HG02840 (cell line): ENCODE data around the gene NUFIP1.
"Not testable (repeated sequence)": the region's sequence is repeated elsewhere in the genome, so short reads cannot be mapped to it uniquely, and the experiment has no call there.

Experiments used
- ATAC-seq: cut with Tn5 transposase; IDR thresholded peaks from one replicate; pipeline ENCODE4 v1.9.1; 2021; ENCODE audit warnings: mild to moderate bottlenecking, moderate library complexity, moderate number of reproducible peaks; ENCODE audit not compliant: unreplicated experiment, low FRiP score

Gene NUFIP1

DNA sequence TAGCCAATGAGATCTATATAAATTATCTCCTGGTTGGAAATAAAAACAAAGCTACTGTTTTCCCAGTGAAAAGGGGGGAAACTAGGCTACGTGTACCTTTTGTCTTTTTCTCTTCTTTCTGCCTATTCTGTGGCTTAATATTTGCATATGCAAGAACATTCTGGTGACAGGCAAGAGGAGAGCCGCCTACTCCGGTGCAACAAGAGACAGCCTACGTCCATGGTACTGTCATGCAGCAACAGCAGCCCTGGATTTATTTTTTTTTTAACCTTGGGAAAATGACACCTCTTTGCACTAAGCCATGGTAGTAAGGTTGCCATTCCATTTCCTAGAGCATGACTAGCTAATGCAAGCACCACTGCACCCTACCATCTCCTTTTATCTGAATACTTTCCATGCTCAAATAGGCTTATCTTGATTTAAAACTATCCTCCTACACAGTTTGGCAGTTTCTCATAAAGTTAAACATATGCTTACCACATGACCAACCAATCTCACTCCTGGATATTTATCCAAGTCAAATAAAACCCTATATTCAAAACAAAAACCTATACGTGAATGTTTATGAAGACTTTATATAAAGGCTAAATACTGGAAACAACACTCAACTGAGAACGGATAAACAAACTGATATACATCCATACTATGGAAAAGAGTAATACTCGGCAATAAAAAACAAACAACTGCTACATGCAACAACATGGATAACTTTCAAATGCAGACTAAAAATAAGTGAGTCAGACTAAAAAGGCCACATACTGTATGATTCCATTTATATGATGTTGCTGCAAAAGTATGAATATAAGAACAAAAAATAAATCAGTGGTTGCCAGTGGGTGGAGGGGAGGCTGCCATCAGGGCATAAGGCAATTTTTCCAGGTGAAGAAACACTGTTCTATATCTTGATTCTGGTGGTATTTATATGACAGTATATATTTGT, 17.3 kb downstream of the NUFIP1 start:
- no peak for ATAC-seq

DNA sequence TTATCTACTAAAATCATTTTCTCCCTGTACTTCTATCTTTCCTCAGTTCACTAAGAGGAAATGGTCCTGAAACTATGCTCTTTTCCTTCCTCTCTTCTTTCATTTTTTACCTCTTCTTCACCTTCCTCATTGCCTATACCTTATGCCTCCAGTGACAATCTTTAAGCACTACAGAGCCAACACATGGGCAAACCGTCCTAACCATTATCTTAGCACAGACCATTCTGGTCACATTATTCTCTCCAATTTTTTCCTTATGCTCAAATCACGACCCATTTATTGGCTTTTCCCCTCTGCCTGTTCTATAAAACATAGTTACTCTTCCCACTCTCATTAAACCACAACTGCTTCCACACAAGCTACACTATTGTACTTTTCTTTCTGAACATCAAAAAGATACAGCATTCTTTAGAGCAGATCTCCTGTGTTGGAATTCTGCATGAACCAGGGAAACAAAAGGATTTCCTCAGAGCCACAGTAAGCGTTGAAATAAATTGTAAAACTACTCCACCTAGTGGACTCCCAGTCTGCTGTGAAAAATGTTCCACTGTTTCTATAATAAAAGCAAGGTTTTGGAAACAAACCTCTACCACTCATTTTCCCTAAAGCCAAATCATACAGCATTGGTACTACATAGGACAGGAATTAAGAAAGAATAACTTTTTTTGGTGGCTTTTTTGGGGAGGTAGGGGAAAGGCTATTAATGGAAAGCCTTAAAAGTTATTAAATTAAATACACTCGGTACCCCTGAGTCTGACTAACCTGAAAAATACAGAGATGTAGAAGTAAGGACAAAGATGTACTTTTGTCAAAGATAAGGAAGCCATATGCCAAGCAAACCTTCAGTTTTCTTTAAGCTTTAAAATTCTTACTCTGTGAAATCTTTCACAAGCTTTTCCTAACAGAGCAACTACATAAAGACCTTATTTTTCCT, 19.5 kb downstream of the NUFIP1 start:
- no peak for ATAC-seq

DNA sequence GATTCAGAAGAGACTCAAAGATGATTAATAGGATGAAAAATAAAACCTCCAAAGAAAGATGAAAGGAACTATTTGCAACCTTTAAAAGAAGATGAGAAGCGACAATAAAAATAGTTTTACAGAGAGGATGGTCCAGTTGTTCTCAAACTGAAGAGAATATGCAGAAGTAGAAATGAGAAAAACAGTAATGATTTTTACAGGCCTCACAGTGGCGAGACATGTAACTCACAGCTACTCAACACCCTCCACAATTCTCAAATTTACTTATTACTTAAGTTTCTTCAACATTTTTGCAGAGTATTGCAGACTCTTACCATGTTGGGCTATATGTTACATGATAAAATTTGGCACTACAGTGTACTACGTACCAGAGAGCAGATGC, 20.8 kb downstream of the NUFIP1 start:
- ATAC-seq, result no peak

DNA sequence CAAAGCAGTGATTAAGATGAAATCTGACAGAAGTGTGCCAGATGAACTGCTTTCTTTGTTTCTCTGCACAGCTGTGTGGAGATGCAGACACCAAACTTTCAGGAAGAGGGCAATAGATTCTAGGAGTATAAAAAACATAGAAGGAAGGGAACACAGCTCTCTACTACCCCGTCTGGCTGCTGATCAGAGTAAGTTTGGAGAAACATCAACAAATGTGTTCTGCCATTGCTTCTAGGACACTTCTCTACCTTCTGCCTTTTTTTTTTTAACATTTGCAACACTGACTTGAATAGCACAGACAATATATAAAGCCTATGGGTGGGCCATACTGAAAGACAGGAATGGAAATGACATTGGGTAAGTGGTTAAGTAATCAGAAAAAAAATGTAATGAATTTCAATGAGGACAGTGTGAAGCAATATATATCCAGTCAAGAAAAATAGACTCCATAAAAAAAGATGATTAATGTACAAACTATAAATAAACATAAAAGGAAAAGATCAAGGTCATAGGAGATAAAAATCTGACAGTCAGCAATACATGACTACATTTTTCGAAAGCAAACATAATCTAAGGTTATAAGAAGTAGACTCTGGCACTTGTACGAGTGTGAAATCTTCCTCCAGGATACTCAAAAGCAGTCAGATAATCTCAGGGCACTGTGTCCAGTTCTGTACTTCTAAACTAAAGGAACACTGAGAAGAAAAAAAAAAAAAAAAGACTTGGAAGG, 21.4 kb downstream of the NUFIP1 start:
- no peak for ATAC-seq

DNA sequence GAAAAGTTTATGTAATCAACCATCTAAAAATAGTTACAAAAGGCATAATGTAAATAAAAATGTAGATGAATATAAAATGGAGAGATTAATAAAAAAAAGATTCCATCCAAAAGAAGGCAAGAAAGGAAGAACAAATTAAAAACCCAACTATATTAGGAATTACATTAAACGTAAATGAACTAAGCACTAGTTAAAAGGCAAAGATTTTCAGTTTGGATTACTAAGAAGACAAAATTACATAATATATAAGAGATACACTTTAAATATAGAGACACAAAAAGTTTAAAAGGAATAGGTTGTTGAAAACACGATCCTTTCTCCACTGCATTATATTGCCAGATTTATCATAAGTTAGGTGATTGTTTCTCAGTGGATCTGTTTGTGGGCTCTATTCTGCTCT, 27.3 kb downstream of the NUFIP1 start:
- ATAC-seq, result no peak

DNA sequence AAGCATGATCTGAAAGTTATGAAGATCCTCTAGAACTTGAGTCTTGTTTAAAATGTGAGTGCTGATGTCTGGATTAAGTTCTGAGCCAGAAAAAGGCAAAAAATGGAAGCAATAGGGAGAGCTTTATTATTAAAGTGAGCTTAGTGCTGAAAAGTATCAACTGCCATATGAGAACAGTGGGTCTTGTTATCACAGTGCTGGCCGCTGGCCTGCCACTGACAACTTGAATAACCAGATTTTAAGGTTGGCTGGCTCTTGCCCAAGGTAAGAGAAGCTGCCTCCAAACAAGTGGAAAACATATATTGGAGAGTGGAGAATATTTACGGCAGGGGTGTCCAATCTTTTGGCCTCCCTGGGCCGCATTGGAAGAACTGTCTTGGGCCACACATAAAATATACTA, 33.9 kb downstream of the NUFIP1 start:
- no peak for ATAC-seq

DNA sequence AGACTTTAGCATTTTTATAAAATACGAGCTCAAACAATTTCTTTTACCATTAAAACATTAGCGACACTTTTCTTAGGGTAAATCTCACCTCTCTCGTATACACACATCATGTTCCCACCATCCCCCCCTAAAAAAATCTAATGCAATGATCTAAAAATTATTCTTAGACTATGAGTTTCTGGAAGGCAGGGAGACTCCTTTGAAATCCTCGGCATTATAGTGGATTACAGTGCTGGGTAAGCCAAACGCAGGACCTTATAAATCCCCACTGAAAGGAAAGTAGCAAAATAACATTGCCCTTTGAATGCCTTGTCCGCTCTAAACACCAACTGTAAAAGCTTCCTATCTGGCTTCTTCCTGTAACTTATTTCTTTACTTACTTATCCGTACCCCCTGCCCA, 35.0 kb downstream of the NUFIP1 start:
- no peak for ATAC-seq

DNA sequence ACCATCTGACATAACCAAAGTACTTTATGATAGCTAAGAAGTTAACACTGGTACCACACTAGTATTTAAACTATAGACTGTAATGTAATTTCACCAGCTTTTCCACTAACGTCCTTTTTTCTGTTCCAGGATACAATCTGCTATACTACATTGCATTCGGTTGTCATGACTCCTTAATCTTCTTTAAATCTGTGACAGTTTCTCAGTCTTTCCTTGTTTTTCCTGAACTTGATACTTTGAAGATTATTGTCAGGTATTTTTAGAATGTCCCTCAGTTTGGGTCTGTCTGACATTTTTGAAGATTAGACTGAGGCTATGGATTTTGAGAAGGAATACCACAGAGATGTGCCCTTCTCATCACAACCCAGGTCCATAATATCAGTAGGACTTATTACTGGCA, 36.6 kb downstream of the NUFIP1 start:
- ATAC-seq, result no peak

DNA sequence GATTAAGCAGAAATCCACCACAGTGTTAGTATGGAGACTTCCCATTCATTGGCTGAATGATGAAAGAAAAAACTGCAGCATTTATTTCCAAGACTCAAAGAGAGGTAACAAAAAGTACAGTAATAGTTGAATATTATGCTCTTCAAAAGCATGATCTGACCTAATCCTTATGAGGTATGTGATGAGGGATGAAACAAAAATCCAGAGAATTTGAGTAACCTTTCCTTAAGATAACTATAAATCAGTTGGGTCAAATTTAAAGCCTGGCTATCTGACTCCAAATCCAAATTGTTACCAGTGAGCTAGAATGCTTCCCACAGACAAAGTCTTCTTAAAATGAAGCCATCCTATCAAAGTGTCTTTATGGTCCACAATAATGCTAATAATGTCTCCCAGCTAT, 38.1 kb downstream of the NUFIP1 start:
- no peak for ATAC-seq

DNA sequence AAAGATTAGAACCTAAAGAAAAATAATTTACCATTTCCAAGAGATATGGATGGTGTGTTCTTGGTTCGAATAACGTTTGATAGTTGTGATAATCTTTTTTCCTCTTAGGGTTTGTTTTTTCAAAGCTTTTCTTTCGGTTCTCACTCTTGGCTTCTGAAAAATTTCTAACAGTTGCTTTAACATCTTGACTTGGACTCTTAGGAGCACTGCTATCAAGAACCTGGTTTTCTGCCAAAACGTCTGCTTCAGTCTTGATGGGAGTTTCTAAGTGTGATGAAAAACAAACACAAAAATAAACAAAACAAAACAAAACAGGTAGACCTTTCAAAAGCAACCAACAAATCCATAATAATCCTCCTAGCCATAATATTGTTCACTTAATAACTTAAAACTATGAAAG, 45.9 kb downstream of the NUFIP1 start:
- ATAC-seq, result not testable (repeated sequence)

DNA sequence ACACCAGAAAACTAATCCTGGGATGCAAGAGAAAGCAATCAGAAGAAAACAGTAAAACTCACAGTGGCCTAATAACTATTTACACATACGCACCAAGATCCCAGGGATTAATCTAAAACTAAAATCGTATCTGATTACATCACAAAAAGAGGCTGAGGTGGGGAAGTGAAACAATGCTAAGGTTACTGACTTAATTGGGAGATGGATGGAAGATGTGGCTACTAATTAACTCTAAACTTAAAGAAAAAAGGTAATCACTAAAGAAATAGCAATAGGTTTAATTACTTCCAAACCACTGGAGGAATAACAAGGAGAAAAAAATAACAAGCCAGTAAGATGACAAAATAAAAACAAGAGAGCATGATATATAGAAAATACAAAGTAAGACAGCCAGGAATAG, 50.4 kb downstream of the NUFIP1 start:
- no peak for ATAC-seq

DNA sequence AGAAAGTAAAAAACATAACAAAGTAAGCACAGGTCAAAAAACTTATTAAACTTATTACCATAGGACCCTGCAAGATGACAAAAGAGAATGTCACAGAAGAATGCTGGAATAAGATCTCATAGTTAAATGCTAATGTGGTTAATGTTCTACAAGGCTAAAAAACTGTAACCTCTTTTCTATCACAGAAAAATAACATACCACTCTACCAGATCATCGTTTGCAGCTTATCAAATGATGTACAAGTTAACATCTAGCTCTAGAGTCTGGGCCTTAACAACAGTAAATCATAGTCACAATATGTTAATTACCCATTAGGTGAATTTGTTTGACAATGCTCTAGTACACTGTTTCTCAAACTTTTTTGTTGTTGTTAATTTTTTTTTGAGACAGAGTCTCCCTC, 53.0 kb downstream of the NUFIP1 start:
- no peak for ATAC-seq

DNA sequence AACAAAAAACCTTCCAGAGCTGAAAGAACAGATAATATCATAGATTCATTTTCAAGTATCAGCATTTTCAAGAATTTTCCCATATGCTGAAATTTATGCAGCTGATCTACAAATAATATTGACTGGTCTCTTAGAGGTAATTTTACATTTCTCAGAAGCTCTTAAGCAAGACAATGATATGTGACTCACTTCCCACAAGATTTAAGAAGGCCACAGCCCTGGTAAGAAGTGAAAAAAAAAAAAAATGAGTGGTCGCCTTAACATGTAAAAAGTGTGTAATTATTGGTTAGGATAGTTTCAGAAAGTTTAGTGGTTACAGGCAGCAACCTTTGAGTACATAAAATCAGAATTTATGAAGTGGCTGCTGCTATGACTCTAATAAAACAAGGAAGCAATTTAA, 54.5 kb downstream of the NUFIP1 start:
- ATAC-seq, result no peak

DNA sequence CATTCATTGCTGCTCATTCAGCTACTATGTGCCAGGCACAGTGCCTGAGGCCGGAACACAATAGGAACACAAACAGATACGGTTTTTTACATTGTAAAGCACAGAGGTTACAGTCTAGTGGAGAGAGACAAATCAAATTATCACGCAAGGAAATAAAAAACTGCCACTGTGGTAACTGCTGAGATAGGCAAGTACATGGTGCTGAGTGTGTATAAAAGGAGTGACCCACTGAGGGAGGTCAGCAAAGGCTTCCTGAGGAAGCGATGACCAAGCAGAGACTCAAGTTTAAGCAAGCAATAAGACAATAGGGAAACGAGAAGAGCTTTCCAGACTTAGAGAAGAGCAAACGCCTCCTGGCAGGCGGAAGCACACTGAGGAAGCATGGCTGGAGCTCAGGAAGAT, 56.4 kb downstream of the NUFIP1 start:
- no peak for ATAC-seq

DNA sequence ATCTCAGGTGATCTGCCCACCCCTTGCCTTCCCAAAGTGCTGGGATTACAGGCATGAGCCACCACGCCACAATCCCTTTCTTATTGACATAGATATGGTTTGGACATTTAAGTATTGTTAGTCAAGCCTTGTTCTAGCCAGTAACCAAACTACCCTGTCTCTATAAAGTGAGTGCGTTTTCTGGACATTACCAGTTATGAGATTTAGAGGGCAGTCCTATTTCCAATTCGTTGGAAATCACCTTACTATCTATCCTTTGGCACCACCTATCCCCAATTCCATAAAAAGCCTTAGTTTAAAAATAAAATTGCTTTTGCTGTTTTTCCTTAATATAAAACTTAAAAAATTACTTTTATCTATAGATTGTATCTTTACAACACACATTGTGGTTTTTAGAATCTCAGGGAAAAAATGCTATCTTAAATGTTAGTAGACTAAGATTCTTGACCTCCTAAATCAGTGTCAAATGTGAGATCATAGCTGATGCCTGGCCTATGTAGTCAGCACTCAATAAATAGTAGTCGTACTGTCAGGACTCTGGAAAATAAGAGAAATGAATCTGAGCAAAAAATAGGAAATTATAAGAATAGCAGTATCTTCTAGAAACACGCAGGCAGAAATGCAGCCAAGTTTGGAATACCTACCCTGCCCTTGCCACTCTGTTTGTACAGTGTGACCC, 57.0 kb downstream of the NUFIP1 start:
- ATAC-seq, result no peak

DNA sequence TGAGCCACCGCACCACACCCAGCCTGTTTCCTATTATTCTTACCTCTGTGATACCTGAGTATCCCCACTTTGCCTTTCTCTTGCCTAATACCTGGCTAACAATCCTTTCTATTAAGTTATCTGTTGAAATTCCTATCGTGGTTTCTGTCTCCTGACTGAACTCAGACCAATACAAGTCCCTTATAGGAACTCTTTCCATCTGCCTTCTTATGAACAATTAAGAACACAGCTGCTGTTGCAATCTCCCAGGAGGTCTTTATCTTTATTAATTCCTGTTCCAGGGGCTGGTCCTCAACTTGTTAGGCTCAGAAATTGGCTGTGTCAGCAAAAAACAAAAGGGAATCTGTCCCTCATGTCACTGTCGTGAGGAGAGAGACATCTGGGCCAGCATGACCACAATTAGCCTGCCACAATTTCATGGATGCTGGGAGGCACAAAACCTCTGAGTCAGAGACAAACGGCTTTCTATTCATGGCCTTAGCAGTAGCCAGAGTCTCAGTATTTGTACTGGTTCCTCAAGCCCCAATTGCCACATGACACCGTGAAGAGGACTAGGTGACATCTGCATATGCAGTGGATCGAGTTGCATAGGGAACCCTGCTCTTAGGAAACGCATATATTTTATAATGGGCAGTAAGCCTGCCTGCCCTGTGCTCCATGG, 58.2 kb downstream of the NUFIP1 start:
- no peak for ATAC-seq

DNA sequence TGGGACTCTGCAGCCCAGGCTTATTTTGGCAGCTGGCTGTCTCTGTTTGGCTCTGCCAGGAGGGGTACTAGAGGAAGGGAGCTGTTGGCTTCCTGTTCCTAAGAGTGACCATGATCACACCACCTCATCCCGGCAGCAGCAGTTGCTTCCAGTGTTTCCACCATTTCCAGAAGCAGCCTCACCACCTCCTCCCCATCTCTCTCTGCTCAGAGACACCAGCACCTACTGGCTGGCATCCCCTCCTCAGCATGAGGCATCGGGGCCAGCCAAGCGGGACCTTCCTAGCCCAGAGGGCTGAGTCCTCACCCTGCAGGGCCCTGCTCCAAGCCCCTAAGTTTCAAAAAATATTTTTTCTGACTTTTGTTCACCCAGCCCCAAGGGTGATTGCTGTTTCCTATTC, 59.0 kb downstream of the NUFIP1 start:
- no peak for ATAC-seq

DNA sequence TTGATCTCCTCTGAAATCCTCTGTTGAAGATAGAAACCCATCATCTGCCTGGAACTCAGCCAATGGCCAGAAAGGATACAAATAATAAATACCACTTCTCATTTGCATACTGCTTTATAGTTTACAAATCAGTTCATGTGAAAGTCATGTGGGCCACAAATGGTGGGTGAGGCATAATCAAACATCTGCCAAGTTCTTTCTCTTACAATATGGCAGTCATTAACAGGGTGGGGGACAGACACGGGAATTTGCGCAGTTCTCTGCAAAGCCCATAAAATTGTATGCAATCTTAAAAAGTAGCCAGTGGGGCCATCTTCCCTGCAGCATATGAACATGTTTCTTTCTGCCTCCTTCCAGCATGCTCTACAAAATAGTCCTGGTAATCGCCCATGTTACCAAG, 59.6 kb downstream of the NUFIP1 start:
- ATAC-seq, result no peak

DNA sequence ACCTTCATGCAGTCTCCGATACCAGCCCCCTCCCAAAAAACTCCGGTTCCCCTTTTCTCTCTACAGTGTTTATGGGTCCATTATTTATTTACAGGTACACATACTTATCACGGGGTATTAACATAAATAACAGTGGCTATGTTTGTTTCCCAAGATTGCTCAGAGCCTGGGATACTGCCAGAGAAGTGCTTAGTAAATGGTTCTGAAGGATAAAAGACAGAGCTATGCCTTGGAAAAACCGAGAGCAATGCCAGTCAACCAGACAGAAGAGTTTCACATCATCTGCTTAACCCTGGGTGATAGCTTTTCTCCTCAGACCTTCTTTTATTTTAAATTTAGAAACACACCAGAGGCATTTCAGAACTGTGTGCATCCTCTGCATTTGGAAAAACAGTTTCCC, 61.3 kb downstream of the NUFIP1 start:
- ATAC-seq, result no peak
